Measurements from ENCODE around the gene PRKG1. TPM values are rescaled to one million over a fixed set of nuclear protein-coding genes. Genes with fewer than 3 reads are reported as not detected.

The PRKG1 gene
- polyA plus RNA-seq, 3 donors = not detected

DNA sequence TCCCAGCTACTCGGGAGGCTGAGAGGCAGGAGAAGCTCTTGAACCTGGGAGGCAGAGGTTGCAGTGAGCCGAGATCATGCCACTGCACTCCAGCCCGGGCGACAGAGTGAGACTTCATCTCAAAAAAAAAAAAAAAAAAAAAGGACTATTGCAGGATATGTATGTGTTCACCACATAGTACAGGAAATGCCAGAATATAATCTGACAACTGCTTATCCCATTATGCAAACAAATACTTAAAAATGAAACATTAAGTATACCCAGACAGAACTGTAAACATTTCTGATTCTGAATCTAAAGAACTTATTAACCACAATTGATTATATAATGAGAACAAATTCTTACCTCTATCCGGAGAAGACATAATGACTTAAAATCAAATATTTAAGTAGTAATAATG, 1258.5 kb downstream of the PRKG1 start:
- H3K9me3 Mint-ChIP-seq = no peaks in the 10 kb centered on the region
- no peaks in the 10 kb centered on the region for H3K4me1 Mint-ChIP-seq
- no peaks in the 10 kb centered on the region for H3K9me3 ChIP-seq (replicated peaks in 1 of 2; ENCODE audit: control insufficient read depth in 1 of 2, insufficient read depth in 1 of 2, low read length in 2 of 2)
- H3K27me3 Mint-ChIP-seq (ENCODE audit: low read depth in 3 of 3) = no peaks in the 10 kb centered on the region
- no peak for DNase-seq
- no peaks in the 10 kb centered on the region for H3K36me3 ChIP-seq (replicated peaks in 1 of 2; ENCODE audit: control insufficient read depth in 1 of 2, insufficient read depth in 2 of 2, low read length in 2 of 2)
- no peak overlapping the region for H2AFZ ChIP-seq (ENCODE audit: insufficient read depth, low read depth, low read length, poor library complexity, severe bottlenecking)
- no peak overlapping the region for H3K9ac ChIP-seq (ENCODE audit: insufficient read depth, low read length, poor library complexity, severe bottlenecking)
- H3K4me3 ChIP-seq (replicated peaks in 1 of 3; ENCODE audit: low read depth in 2 of 3, low read length in 3 of 3) = no peak overlapping the region
- no peak overlapping the region for H3K4me2 ChIP-seq (replicated peaks; ENCODE audit: extremely low read depth, low read length, poor library complexity, severe bottlenecking)
- no peaks in the 10 kb centered on the region for H3K79me2 ChIP-seq (ENCODE audit: insufficient read depth, low read length)
- H3K27ac Mint-ChIP-seq = no peak overlapping the region
- no peaks in the 10 kb centered on the region for H3K27me3 ChIP-seq (ENCODE audit: control insufficient read depth in 2 of 2, insufficient read depth in 2 of 2, low read length in 2 of 2)
- no peak overlapping the region for H3K4me3 Mint-ChIP-seq
- H3K4me1 ChIP-seq (ENCODE audit: control insufficient read depth in 1 of 2, insufficient read depth in 2 of 2, low read length in 2 of 2) = no peaks in the 10 kb centered on the region
- TF ChIP-seq, protein P1, sequence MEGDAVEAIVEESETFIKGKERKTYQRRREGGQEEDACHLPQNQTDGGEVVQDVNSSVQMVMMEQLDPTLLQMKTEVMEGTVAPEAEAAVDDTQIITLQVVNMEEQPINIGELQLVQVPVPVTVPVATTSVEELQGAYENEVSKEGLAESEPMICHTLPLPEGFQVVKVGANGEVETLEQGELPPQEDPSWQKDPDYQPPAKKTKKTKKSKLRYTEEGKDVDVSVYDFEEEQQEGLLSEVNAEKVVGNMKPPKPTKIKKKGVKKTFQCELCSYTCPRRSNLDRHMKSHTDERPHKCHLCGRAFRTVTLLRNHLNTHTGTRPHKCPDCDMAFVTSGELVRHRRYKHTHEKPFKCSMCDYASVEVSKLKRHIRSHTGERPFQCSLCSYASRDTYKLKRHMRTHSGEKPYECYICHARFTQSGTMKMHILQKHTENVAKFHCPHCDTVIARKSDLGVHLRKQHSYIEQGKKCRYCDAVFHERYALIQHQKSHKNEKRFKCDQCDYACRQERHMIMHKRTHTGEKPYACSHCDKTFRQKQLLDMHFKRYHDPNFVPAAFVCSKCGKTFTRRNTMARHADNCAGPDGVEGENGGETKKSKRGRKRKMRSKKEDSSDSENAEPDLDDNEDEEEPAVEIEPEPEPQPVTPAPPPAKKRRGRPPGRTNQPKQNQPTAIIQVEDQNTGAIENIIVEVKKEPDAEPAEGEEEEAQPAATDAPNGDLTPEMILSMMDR (IDR thresholded peaks at IDR 0.05) = no peak
- 80% methylated on average over 1 of the region's 5 CpGs for WGBS (ENCODE audit: insufficient coverage)
- intact Hi-C loops (cut with micrococcal nuclease) = no loop called here
- H4K20me1 ChIP-seq (ENCODE audit: insufficient read depth, low read length) = no peaks in the 10 kb centered on the region
- no peaks in the 10 kb centered on the region for H3K36me3 Mint-ChIP-seq
- no peak overlapping the region for H3K27ac ChIP-seq (ENCODE audit: low read depth in 1 of 2, low read length in 2 of 2)

- Histone ChIP-seq H3K36me3 (replicated peaks in 1 of 2; ENCODE audit: control insufficient read depth in 1 of 2, insufficient read depth in 2 of 2, low read length in 2 of 2) (no peaks in the 10 kb centered on the region), H2AFZ (ENCODE audit: insufficient read depth, low read depth, low read length, poor library complexity, severe bottlenecking) (no peak overlapping the region), H3K9ac (ENCODE audit: insufficient read depth, low read length, poor library complexity, severe bottlenecking) (no peak overlapping the region), H4K20me1 (ENCODE audit: insufficient read depth, low read length) (no peaks in the 10 kb centered on the region), H3K27ac (ENCODE audit: low read depth in 1 of 2, low read length in 2 of 2) (no peak overlapping the region), H3K4me3 (replicated peaks in 1 of 3; ENCODE audit: low read depth in 2 of 3, low read length in 3 of 3) (no peak overlapping the region), H3K4me1 (ENCODE audit: control insufficient read depth in 1 of 2, insufficient read depth in 2 of 2, low read length in 2 of 2) (no peaks in the 10 kb centered on the region), H3K4me2 (replicated peaks; ENCODE audit: extremely low read depth, low read length, poor library complexity, severe bottlenecking) (no peak overlapping the region), H3K9me3 (replicated peaks in 1 of 2; ENCODE audit: control insufficient read depth in 1 of 2, insufficient read depth in 1 of 2, low read length in 2 of 2) (no peaks in the 10 kb centered on the region), H3K79me2 (ENCODE audit: insufficient read depth, low read length) (no peaks in the 10 kb centered on the region), H3K27me3 (ENCODE audit: control insufficient read depth in 2 of 2, insufficient read depth in 2 of 2, low read length in 2 of 2) (no peaks in the 10 kb centered on the region)
- no peak overlapping the region for H3K27ac Mint-ChIP-seq
- TF ChIP-seq, protein P1 (IDR thresholded peaks at IDR 0.05) = no peak
- H3K4me3 Mint-ChIP-seq = no peak overlapping the region
- no peaks in the 10 kb centered on the region for H3K4me1 Mint-ChIP-seq
- no peaks in the 10 kb centered on the region for H3K27me3 Mint-ChIP-seq (ENCODE audit: low read depth in 3 of 3)
- no peak for DNase-seq
- no CpG with 5 or more reads among the region's 1 CpG for WGBS (ENCODE audit: insufficient coverage)
- intact Hi-C loops (cut with micrococcal nuclease) = no loop called here
- H3K36me3 Mint-ChIP-seq = no peaks in the 10 kb centered on the region
- peaks cover 0 to 3% (median 0%) of the 10 kb centered on the region in 7 donors for H3K9me3 Mint-ChIP-seq
Observed at GRCh38 chr10:52334595-52334994, 1260.3 kb downstream of the PRKG1 start.
